HG02970 (cell line): ENCODE measurements around the gene TACC2.
"Not testable (repeated sequence)": the region's sequence is repeated elsewhere in the genome, so short reads cannot be mapped to it uniquely, and the experiment has no call there.

Experiments
- ATAC-seq: cut with Tn5 transposase; IDR thresholded peaks from one replicate; pipeline ENCODE4 v1.9.1; 2021; ENCODE audit warnings: mild to moderate bottlenecking, moderate library complexity, moderate number of reproducible peaks; ENCODE audit not compliant: unreplicated experiment, low FRiP score

Gene TACC2, protein sequence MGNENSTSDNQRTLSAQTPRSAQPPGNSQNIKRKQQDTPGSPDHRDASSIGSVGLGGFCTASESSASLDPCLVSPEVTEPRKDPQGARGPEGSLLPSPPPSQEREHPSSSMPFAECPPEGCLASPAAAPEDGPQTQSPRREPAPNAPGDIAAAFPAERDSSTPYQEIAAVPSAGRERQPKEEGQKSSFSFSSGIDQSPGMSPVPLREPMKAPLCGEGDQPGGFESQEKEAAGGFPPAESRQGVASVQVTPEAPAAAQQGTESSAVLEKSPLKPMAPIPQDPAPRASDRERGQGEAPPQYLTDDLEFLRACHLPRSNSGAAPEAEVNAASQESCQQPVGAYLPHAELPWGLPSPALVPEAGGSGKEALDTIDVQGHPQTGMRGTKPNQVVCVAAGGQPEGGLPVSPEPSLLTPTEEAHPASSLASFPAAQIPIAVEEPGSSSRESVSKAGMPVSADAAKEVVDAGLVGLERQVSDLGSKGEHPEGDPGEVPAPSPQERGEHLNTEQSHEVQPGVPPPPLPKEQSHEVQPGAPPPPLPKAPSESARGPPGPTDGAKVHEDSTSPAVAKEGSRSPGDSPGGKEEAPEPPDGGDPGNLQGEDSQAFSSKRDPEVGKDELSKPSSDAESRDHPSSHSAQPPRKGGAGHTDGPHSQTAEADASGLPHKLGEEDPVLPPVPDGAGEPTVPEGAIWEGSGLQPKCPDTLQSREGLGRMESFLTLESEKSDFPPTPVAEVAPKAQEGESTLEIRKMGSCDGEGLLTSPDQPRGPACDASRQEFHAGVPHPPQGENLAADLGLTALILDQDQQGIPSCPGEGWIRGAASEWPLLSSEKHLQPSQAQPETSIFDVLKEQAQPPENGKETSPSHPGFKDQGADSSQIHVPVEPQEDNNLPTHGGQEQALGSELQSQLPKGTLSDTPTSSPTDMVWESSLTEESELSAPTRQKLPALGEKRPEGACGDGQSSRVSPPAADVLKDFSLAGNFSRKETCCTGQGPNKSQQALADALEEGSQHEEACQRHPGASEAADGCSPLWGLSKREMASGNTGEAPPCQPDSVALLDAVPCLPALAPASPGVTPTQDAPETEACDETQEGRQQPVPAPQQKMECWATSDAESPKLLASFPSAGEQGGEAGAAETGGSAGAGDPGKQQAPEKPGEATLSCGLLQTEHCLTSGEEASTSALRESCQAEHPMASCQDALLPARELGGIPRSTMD (N-terminal part only)

DNA sequence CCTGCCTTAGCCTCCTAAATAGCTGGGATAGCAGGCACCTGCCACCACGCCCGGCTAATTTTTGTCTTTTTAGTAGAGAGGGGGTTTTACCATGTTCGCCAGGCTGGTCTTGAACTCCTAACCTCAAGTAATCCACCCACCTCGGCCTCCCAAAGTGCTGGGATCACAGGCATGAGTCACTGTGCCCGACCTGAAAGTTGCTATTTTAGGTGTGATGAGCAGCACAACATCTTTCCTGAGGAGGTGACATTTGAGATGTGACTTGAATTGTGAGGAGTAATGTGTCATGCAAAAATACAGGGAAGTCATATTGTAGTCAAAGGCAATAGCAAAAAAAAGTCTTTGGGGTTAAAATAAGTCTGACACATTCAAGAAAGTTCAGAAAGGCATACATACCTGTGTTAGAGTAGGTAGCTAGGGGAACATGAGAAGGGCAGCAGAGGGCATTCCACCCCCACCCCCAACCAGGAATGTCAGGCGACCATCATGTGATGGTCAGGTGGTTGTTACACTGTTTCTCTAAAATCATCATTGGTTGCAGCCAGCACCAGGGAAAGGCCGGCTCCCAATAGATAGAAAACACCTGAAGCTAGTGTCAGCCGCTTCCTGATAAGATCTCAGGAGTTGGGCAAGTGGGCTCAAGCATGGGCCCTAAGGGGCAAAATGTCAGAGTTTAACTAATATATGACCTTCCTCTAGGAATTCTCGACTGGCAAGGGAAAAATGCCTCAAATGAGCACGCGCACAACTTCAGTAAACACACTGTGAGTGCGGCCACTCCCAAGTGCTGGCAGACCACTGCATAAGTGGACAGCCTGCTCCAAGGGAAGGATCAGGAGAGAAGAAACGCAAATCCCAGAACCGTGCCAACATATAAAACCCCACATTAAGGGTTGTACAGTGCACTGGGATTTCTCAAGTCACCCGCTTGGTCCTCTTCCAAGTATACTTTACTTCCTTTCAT lies at the start of gene TACC2:
TACC2 (plus strand) TSS at position 803 of the 964 bp plus-strand sequence. CDS start 32,819 bp downstream, outside the sequence.
- no peak for ATAC-seq

DNA sequence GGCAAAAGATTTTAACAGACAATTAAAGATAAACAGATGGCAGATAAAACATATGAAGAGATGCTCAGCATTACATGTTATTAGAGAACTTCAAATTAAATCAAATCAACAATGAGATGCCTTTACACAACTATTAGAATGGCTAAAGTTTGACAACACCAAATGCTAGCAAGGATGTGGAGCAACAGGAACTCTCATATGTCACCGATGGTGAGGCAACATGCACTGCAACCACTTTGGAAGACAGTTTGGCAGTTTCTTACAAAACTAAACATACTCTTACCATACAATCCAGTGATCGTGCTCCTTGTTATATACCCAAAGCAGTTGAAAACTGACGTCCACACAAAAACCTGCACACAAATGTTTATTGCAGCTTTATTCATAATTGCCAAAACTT lies 47.4 kb upstream of the TACC2 start:
- ATAC-seq = no peak

DNA sequence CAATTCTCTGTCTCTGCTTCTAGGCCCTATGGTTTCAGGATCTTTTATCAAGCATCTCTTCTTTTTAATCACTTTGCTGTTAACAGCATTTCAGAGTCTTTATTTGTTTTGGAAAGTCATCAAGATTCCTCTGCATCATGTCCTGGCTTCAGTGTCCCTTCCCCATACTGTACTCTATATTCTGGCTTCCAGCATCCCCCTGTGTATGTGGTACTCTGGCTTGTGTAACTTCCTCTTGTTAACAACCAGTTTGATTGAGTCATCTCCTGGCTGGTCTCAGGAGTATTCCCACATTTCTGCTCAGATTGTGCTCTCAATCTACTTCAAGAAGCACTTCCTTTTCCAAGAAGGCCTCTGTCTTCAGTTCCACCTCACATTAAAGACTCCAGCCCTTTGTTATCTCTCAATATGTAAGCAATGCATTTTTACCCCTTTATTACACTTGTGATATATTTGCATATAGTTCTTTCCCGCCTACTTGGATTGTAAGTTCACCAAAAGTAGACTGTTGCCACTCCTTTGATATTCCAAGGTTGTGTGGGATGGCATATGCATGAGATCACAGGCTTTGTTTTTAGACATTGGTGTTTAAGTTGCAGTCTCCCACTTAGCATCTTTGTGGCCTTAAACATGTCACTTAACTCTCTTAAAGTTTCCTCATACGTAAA lies 46.1 kb upstream of the TACC2 start:
- ATAC-seq = no peak

DNA sequence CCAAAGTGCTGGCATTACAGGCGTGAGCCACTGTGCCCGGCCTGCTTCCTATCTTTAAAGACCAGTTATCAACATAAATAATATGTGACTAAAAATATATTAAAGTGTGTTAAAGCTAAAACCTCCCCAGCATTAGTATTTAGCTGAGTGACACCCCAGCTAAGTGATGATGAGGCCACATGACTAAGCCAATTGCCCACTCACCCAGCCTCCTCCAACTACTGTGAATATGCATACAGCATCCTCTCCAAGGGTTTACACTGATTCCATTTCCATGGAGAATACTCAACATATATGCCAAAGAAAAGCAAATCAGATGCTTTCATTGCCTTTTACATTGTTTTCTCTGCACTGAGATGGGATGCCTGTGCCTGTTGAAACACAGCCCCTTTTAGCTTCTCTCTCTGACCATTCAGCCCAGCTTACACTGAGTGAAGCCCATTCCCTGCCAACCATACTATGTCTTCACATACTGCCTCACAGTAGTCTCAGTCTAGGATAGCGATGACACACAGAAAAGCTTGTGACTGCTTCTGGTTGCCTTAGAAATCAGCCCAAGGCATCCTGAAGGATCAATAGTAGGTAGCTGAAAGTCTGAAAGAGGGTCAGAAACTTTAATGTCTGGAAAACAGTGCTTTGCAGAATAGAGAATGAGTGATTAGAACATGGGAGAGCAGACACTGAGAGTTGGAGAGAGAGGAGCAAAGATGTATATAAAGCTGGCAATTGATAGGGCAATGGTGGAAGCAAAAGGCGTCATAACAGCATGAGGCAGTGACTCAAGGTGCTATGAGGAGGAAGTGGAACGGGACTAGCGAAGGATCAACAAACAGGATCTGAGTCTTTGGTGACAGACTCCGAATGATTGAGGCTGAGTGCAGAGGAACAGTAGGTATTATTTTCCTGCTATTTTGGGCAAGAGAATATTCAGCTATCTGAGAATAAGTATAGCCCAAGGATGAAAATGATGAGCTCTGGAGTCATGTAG lies 41.3 kb upstream of the TACC2 start:
- ATAC-seq = no peak

DNA sequence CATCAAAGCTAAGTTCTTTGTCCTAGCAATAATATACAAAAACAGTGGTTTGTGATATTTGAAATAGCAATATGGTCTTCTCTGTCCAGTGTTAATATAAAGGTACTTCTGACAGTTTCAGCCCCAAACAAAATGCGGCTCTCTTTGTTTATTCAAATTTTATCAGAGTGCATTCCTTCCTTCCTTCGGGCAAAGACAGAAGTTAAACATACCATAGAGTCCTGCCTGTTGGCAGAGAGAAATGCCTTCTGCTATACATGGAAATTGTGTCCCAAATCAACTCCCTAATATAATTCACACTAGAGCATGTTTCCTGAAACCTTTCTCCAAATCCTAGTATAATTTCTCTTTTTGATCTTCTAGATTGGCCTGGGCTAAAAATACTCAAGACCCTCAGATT lies 39.9 kb upstream of the TACC2 start:
- no peak for ATAC-seq

DNA sequence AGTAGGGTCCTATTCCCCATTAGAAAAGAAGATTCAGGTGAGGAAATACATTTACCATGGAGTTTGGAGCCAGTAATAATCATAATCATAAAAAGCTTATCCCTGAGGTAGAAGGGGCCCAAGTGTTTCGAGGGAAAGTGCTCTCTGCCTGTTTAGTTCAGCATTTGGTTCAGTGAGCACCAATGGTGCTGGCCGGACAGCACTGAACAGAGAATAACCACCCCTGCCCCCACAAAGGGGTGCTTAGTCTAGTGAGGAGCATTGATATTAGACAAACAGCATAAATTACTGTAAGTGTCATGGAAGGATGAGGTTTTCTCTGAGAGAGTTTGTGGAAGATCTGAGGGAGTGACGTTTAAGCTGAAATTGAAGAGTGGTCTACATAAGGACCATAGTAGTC lies 39.5 kb upstream of the TACC2 start:
- ATAC-seq = no peak

DNA sequence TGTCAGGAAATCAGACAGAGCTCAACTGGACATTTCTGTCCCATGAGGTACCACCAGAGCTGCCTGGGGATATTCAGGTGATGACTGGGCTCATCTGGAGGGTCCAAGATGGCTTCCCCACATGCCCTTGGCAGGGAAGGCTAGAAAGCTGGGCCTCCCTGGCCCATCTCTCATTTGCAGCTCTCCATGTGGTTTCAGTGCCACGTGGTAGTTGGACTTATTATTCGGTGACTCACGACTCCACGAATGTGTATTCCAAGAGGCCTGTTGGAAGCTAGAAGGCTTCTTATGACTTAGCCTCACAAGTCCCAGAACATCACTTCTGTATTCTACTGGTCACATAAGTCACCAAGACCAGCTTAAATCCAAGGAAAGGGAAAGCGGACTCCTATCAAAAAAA lies 36.7 kb upstream of the TACC2 start:
- no peak for ATAC-seq

DNA sequence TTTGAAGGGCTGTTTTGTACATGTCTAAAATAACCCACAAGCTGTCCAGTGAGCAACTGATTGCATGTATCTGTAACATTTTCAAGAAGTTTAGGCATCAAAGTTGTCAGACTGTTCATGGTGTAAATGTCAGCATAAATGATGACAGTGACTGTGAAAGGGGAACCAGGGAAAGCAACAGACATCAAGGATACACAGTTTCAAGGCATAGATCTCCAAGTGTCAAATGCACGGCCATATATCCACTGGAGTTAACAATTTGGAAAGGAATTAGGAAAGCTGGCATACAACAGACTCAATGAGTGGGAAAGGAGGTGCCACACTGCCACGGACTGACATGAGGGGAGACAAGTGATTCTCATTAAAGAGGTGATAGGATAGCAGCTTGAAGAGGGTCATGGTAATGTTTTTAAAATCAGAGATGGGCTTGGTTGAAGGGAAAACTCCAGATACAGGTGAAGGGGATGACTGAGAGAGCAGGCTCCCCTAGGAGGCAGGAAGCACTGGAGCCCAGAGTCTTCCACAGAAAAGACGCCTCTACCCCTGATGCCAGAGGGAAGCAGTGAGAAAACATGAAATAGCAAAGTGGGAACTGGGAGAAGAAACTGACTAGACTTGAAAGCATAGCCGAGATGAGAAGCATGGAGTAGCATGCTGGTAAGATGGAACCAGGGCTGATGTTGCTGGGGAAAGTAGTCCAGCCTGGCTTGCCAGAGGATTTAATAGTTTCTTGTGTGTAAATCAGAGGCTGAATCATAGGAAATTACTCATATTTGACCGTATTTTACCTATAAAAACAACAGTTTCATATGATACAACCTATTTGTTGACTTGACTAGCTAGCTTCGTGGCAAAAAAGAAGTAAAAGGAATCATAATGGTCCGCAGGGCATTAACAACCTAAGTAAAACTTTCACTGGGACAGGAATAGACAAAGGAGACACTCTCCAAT lies 32.6 kb upstream of the TACC2 start:
- no peak for ATAC-seq

DNA sequence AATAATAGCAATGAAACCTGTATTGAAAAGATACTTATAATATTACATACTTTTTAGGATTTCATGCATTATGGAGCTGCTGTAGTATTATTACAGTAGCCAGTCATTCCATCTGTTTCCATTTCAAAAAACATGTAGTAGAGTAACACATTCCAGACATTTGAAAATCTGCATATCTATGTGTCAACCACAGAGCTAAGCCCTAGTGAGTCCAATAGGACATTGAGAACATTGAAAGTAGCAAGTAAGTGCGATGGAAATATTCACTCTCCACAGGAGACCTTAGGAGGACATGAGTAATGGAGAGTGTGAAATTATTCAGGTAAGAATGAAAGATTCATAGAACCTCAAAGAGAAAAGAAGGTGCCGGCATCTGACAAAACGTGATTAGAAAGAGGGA lies 29.3 kb upstream of the TACC2 start:
- no peak for ATAC-seq

DNA sequence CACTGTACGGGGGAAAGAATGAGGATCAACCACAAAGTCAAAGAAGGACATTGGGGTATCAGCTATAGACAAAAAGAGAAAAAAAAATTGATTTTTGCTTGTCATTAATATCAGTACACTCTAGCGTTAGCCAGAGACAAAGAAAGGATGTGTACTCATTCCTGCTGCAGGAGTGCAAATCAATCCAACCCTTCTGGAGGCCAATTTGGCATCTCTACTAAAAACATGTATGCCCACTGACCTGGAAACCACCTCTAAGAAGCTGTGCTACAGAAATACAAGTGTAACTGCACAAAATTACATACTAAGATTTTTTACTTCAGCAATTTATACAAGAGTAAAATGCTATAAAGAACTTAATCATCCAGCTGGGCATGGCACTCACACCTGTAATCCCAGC lies 27.5 kb upstream of the TACC2 start:
- no peak for ATAC-seq

DNA sequence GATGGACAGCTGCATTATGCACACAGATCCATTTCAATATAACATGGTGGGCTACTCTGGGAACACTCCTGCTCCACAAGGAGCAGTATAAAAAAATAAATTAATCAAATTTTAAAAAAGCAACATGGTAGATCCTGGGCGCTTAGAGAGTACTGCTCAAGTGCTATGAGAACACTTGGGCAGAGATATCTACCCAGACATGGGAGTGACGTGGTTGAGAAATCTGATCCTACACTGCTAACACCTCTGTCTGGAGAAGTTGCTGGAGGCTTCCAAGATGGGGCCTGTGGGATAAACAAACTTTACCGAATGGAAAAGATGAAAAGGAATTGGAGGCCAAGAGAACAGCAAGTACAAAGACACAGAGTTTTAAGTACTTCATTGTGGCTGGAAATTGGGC lies 23.0 kb upstream of the TACC2 start:
- ATAC-seq = no peak

DNA sequence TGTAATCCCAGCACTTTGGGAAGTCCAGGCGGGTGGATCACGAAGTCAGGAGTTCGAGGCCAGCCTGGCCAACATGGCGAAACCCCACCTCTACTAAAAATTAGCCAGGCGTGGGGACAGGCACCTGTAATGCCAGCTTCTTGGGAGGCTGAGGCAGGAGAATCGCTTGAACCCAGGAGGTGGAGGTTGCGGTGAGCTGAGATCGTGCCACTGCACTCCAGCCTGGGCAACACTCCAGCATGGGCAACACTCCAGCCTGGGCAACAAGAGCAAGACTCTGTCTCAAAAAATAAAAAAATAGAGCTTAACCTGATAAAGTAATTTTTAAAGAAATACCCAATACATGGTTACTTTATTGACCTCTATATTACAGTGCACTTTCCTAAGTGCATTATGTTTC lies 19.9 kb upstream of the TACC2 start:
- ATAC-seq = not testable (repeated sequence)

DNA sequence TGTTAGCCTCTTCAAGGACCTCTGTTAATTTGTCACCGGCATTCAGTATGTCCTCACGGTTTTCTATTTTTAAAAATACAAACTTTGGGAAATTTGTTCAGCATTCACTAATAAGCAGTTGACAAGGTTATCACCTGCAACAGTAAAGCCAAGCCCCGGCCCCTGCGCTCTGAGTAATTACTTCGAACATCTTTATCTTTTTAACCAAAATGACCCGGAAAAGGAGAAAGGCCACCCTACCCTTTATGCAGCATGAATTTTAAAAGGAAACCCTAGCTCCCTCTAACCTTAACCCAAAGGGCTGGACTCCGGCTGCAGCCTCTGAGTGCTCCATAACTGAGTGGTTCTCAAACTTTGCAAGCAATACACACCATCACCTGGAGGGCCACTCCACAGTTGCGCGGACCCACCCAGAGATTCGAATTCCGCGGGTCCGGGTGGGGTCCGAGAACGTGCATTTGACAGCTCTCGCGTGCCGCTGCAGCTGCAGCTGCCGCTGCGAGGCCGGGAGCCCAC lies 14.9 kb upstream of the TACC2 start:
- ATAC-seq = no peak

DNA sequence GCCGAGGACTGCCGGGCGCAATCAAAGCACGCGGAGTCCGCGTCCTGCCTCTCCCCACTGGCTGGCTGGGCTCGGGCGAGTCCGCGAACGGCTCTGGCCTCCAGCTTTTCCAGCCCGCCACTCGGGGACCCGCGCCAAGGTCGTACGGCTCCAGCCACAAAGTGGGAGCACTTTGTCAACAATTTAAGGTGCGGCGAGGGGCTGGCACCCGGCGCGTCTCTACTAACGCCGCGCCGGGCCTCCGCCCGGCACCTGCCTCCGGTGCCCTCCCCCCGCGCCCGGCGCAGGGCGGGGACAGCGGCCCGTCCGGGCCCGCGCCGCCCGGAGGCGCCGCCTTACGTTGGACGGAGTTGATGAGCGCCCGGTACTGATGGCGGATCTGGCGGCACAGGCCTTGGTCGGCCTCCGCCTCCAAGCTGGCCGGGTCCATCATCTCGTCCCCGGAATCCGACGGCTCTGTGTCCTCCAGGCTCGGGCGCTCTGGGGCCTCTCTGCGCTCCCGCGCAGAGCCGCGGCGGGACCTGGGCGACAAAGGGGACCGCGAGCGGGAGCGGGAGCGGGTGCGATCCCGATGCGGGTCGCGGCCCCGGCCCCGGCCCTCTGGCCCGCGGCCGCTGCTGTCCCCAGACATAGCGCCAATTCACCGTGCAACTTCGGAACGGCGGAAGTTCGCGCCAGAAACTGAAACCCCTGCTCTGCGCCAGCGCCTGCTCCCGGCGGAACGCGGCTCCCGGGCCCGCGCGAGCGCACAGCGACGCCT lies 14.2 kb upstream of the TACC2 start, which contains the start of gene NSMCE4A:
NSMCE4A (minus strand) TSS at position 683 of the 760 bp plus-strand sequence; CDS start at position 631, 52 bp downstream.
- ATAC-seq = peak; percentile 84

DNA sequence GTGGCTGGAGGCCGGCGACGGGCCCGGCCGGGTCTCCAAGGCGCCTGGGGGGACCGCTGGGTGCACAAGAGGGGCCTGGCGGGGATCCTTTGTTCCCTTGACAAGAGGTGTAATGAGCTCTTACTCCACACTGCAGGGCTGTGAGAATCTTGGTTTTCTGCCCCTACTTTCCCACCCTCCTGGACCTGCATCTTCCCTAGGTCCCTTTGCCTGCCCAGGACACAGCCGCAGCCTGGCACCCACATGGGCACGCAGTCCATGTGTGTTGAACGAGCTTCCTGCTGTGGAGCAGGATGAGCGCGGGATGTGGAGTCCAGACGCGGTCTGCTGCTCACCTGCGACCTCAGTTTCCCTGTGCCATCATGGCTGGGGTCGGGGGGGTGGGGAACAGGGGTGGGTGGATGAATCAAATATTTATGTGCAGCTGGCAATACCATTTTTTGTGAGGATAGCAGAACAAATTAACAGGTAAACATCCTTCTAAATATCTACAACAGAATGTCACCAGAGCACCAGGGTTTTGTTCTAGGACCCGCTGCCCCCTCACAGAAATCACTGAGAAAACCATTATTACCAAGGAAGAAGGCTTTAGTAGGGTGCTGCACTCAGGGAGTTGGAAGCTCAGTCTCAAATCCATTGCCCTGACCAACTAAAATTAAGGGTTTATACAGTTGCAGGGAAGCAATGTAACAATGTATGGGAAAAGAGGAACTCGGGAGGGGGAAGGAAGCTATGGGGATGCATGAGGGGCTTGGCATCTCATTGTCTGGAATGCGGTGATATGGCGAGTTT lies 13.5 kb upstream of the TACC2 start:
- ATAC-seq = no peak
